Measurements from ENCODE around the gene OR2V2.

OR2V2 gene

GRCh38 chr5:181205761-181206649, 58.6 kb downstream of the OR2V2 start:
- Histone ChIP-seq H3K9ac (ENCODE audit: low read depth in 1 of 2, low read length in 2 of 2) (peak overlapping the region; percentile 9 to 13), H3K4me1 (ENCODE audit: control insufficient read depth in 1 of 2, insufficient read depth in 2 of 2, low read length in 2 of 2) (peaks cover 20 to 22% of the 10 kb centered on the region in 2 donors), H3K36me3 (ENCODE audit: control insufficient read depth in 1 of 2, insufficient read depth in 2 of 2, low read length in 2 of 2) (no peaks in the 10 kb centered on the region), H3K9me3 (ENCODE audit: control insufficient read depth in 1 of 2, low read length in 2 of 2) (no peaks in the 10 kb centered on the region), H3K4me3 (ENCODE audit: low read depth in 1 of 2, low read length in 2 of 2) (peak overlapping the region; percentile 60 to 67), H3K27me3 (ENCODE audit: control insufficient read depth in 1 of 2, insufficient read depth in 2 of 2, low read length in 2 of 2) (peaks cover 18 to 31% of the 10 kb centered on the region in 2 donors), H3K27ac (ENCODE audit: low read depth, low read length) (no peak overlapping the region)

DNA sequence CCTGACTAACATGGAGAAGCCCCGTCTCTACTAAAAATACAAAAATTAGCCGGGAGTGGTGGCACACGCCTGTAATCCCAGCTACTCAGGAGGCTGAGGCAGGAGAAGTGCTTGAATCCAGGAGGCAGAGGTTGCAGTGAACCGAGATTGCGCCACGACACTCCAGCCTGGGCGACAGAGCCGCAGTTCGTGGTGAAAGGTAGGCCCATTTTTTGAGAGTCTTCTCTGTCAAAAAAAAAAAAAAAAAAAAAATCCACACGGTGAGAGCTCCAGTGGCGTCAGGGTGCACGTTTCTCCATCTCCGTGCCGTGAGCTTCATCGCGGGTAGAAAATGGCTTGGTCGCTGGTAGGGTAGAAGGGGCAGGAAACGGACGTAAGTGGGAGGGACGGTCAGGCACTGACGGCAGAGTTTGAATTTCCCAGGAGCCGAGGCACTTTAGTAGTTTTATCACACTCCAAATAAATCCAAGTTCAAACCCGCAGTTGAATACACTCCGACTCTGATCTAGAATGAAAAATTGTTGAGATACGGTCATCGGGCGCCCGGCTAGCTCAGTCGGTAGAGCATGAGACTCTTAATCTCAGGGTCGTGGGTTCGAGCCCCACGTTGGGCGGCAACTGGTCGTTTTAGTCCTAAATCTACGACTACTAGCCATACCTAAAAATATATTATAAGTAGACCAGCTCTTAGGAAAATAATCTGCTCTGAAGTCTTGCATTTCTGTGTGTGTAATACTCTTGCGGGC, 60.0 kb downstream of the OR2V2 start:
- Histone ChIP-seq H3K9me3 (ENCODE audit: control insufficient read depth in 1 of 2, low read length in 2 of 2) (no peaks in the 10 kb centered on the region), H3K36me3 (ENCODE audit: control insufficient read depth in 1 of 2, insufficient read depth in 2 of 2, low read length in 2 of 2) (no peaks in the 10 kb centered on the region), H3K4me1 (ENCODE audit: control insufficient read depth in 1 of 2, insufficient read depth in 2 of 2, low read length in 2 of 2) (peaks cover 20 to 22% of the 10 kb centered on the region in 2 donors), H3K9ac (ENCODE audit: low read depth in 1 of 2, low read length in 2 of 2) (peak overlapping the region; percentile 9 to 47), H3K27ac (ENCODE audit: low read depth, low read length) (no peak overlapping the region), H3K27me3 (ENCODE audit: control insufficient read depth in 1 of 2, insufficient read depth in 2 of 2, low read length in 2 of 2) (peaks cover 14 to 31% of the 10 kb centered on the region in 2 donors), H3K4me3 (ENCODE audit: low read depth in 1 of 2, low read length in 2 of 2) (peak overlapping the region; percentile 60 to 77)

DNA sequence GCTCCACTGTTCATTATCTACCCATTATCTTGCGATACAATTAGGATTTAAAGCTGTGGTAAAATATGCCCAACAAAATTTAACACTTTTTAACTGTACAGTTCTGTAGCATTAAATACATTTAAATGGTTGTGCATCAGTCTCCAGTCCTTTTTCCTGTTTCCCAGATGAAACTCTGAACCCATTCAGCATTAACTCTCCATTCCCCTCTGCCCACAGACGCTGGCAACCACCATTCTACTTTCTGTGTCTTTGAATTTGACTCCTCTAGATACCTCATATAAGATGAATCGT, 60.5 kb downstream of the OR2V2 start:
- Histone ChIP-seq H3K36me3 (ENCODE audit: control insufficient read depth in 1 of 2, insufficient read depth in 2 of 2, low read length in 2 of 2) (no peaks in the 10 kb centered on the region), H3K4me1 (ENCODE audit: control insufficient read depth in 1 of 2, insufficient read depth in 2 of 2, low read length in 2 of 2) (peaks cover 20% of the 10 kb centered on the region in 2 donors), H3K27me3 (ENCODE audit: control insufficient read depth in 1 of 2, insufficient read depth in 2 of 2, low read length in 2 of 2) (peaks cover 14 to 29% of the 10 kb centered on the region in 2 donors), H3K4me3 (ENCODE audit: low read depth in 1 of 2, low read length in 2 of 2) (peak overlapping the region in 1 of 2 donors; percentile 77), H3K9me3 (ENCODE audit: control insufficient read depth in 1 of 2, low read length in 2 of 2) (no peaks in the 10 kb centered on the region), H3K9ac (ENCODE audit: low read depth in 1 of 2, low read length in 2 of 2) (no peak overlapping the region), H3K27ac (ENCODE audit: low read depth, low read length) (no peak overlapping the region)

All from duodenal mucosa (tissue), 2 donors.